Bone marrow (tissue), 2 donors: ENCODE measurements around the gene STK32C.

ENCODE experiments used
- DNase-seq, 2 donors: peaks; one replicate each; lab custom pipeline; 2025; lab: John Stamatoyannopoulos, UW

Gene STK32C

GRCh38 chr10:132247943-132248342 lies 59.8 kb downstream of the STK32C start:
- no peak for DNase-seq

- no peak for DNase-seq
These were observed 61.5 kb downstream of the STK32C start for GRCh38 chr10:132246296-132246695.

DNA sequence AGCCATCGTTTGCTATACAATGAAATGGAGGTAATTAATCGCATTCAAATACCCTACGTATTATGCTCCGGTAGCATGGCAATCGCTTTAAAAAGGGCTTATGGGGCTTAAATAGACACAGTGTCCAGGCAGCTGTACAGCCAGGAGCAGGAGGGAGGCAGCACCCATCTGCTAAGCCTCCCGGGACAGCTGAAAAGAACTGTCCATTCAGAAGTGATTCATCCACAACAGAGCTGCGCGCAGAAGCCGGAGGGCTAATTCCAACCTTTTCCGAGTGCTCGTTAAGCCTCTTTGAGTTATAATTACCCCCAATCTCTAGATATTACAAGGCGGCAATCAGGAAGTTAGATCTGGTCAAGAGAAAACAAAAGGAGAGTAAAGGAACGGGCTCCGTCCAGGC lies 62.7 kb downstream of the STK32C start:
- DNase-seq: no peak

DNA sequence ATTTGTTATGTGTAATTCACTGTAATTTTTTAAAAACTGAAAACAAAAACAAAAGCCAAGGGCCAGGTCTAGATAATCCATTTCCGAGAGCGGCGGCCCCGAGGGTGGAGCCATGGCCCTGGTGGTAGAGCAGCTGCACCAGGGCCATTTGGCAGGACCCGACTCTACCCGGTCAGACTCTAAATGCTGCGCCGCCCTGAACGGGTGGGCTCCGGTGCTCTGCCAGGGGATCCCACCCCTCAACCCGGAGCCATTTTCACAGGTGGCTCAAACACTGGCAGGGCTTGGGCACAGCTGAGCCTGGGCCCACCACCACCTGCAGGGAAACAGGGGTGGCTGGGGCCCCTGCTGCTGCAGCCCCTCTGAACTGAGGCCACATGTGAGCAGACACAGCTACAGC lies 64.1 kb downstream of the STK32C start:
- no peak for DNase-seq

- DNase-seq: no peak
These were observed 64.6 kb downstream of the STK32C start for GRCh38 chr10:132243141-132243540.

DNA sequence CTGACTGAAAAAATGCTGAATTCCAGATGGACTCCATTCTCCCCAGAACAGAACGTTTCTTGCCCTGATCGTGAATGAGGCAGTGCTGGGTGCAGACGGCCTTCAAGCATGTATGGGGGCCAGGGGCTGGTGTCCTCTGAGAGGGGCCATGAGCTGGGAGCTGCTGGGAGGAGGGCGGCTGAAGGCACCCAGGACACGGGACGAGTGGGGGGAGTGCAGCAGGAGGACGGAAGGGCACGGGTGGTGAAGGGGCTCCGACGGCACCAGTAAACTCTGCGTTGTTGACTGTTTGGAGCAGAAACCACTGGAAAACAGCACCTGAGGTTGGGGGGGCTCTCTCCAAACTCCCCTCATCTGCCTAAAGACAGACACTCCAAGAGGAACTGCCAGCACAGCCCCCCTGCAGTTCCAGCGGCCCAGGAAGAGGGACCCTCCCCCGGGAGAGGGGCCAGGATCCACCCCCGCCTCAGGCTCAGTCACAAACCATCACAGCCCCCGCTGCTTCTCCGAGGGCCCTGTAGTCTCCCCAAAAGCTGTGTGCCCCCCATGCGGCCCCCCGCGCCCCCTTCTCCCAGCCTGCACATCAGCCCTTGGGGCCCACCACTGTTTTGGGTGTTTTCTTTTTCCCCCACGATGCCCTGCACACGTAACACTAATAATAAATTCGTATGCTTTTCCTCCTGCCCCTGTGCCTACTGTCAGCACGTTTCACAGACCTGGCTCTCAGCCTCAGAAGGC lies 65.5 kb downstream of the STK32C start:
- DNase-seq: no peak

DNA sequence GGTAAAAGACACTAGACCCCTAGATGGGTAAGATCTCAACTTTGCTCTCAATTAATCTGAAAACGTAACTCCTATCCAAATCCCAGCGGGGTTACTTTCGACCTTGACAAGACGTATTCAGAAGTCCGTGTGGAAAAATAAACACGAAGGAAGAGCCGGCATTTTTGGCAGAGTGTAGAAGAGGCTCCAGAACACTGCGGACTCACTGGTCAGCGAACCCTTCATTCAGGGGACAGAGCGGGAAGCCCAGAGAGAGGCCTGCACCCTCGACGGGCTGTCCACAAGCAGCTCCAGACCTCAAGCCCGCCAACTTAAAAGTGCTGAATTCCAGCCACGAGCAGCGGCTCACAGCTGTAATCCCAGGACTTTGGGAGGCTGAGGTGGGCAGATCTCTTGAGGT lies 66.3 kb downstream of the STK32C start:
- no peak for DNase-seq

DNA sequence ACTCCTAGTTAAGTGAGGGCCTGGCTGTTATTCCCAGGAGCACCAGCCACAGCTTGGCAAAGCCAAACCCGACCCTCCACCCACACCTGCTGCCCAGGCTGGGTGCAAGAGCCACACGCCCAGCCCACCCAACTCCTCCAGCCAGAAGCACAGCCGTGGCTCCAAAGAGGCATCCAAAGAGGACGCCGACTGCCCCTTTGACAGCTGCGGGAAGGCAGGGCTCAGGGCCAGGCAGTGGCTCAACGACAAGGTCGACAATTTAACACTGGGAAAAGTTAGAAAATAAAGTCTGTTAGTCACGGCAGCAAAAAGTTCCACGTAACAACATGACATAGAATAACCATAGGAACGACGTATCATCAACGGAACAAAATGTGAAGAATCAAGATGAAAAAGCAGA lies 66.7 kb downstream of the STK32C start:
- DNase-seq: no peak

DNA sequence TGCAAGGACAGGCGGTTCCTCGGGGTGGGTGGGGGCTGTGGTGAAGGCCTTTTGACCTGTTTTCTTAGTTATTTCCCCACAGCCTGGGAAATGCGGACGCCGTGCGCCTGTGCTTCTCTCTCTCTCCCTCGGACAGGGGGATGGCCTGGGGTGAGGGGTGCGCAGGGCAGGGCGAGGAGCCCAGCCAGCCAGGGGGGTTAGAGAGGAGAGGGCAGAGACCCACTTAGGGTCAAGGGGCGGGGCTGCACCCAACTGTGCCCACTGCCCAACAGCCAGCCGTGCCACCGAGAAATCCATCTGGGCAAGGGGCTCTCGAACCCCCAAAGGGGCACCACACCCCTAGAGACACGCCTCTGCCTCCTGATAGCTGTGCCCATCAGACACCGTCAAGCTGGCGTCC lies 67.2 kb downstream of the STK32C start:
- no peak for DNase-seq

- no peak for DNase-seq
These were observed 67.6 kb downstream of the STK32C start for GRCh38 chr10:132240156-132240555.

DNA sequence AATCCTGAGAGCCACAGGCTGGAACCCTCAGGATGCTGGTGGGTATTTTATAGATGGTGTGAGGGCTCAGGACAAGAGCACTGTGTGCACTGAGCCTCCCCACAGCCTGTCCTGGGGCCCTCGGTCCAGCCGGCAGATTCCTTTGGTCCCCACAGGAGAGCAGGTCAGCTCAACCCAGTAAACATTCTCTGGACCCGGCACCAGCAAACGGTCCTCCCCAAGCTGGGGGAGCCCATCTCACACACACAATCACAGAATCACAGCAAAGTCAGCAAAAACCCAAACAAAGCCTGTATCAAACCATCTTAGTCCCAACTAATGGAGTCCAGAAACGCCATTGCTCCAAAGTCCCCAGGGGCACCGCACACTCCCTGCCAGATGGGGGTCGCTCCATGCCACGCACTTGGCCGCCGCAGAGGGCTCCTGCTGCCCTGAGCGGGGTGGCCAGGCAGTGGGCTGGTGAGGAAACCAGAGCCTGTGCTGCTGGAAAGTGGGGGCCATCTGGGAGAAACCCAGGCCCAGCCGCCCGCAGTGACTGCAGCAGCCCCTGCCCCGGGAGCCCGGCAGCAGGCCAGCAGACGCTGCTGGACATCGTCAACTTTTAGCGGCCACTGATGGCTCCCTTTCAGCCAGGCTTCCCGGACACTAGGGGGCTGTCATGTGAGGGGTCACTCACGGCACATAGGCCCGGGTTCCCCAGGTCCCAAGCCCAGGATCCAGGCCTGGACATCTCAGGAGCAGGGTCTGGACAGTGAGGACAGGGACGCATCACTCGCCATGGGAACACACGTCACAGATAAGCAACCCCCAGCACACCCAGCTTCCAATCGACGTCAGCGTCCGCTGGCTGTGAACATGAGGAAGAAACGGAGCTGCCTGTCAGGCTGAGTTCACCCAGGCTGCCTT lies 68.4 kb downstream of the STK32C start:
- DNase-seq: no peak

- no peak for DNase-seq
These were observed 69.2 kb downstream of the STK32C start for GRCh38 chr10:132238371-132239125.

GRCh38 chr10:132237871-132238270 lies 69.9 kb downstream of the STK32C start:
- DNase-seq: no peak

DNA sequence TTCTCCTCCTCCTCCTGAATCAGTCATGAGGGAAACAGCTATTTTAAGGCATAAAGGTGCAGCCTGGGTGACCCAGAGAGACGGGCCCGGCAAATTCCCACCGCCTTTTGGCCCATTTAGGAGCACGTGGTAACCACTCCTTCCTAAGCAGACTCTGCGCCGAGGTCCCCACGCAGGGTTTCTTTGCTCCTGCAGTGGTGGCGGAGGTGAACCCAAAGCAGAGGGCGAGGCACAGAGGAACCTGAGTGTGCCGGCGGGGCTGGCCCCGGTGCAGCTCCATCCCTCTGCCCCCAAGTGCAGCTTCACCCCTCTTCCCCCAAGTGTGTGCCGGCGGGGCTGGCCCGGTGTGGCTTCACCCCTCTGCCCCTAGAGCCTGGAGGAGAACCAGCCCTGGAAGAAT lies 70.4 kb downstream of the STK32C start:
- DNase-seq: no peak

GRCh38 chr10:132236881-132237280 lies 70.9 kb downstream of the STK32C start:
- no peak for DNase-seq

- DNase-seq: no peak
These were observed 71.6 kb downstream of the STK32C start for GRCh38 chr10:132236161-132236560.

- DNase-seq: no peak
These were observed 72.9 kb downstream of the STK32C start for GRCh38 chr10:132234860-132235259.

GRCh38 chr10:132233501-132234085 lies 74.2 kb downstream of the STK32C start:
- no peak for DNase-seq

- DNase-seq: no peak
These were observed 74.8 kb downstream of the STK32C start for GRCh38 chr10:132232981-132233380.

DNA sequence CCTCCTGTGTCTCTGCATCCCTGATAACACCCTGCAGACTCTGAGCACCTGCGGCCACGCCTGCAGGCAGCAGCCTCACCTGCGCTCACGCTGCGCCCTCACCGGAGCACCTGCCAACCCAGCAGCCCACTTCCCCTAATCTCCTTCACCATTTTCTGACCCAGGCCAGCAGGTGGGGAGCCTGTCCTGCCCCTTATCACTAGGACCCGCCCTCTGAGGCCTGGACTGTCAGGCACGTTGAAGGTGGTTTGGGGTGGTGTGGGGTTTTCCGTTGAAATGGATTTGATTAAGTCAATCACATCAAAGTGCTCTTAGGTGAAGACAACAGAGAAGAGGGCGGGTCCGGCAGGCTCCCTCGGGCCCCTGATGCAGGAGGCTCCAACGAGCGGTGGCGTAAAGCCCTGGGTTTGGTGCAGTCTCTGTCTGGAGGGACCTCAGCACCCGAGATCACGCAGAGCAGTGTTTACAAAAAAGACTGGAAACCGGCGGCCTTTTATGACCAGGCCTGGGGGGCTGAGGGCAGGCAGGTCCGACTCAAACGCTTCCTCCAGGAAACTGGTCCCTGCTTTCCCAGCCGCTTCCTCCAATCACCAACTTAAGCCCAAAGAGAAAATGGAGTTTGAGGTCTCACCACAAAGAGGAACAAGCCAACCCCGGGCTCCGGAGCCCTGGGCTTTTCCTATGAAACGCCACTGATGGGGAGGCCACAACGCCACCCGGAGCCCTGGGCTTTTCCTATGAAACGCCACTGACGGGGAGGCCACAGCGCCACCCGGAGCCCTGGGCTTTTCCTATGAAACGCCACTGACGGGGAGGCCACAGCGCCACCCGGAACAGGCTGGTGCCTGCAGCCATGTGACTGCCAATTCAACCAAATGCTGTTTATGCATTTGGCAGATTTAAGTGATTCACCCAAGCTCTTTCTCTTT lies 75.5 kb downstream of the STK32C start:
- peak; percentile 44 to 56 for DNase-seq

DNA sequence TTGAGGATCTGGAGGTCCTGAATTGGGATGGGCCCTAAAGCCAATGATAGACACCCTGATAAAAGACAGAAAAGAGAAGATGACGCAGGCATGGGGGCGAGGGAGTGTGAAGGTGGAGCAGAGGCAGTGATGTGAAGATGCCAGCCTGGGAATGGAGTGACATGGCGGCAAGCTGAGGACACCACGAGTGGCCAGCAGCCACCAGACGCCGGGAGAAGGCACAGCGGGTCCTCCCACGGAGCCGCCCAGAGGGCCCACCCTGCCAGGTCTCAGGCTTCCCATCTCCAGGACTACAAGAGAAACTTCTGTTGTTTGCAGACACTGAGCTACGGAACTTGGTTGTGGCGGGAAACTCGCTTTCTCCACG lies 76.1 kb downstream of the STK32C start:
- no peak for DNase-seq
